Ectodermal cell (in vitro differentiated cells): ENCODE results near the gene PRR33.

Source experiments
- H3K27ac ChIP-seq: 2 replicates; pipeline ENCODE4 v1.7.0; 2013; ENCODE audit warnings: mild to moderate bottlenecking, low read depth, low read length; ENCODE audit not compliant: insufficient read depth, poor library complexity, severe bottlenecking
- H3K27me3 ChIP-seq: 2 replicates; pipeline ENCODE4 v1.7.0; 2013; ENCODE audit warnings: mild to moderate bottlenecking, low read length; ENCODE audit not compliant: insufficient read depth, control insufficient read depth, poor library complexity, severe bottlenecking
- H3K36me3 ChIP-seq: one replicate; pipeline ENCODE4 v1.7.0; 2013; ENCODE audit warnings: low read length; ENCODE audit not compliant: control insufficient read depth, insufficient read depth
- H3K4me1 ChIP-seq: one replicate; pipeline ENCODE4 v1.7.0; 2013; ENCODE audit warnings: low read length; ENCODE audit not compliant: control insufficient read depth, insufficient read depth
- H3K4me3 ChIP-seq: 2 replicates; pipeline ENCODE4 v1.7.0; 2013; ENCODE audit warnings: low read depth, low read length, control low read depth; ENCODE audit not compliant: insufficient read depth
- H3K9me3 ChIP-seq: 2 replicates; pipeline ENCODE4 v1.7.0; 2013; ENCODE audit warnings: mild to moderate bottlenecking, low read length, moderate library complexity; ENCODE audit not compliant: control insufficient read depth
- WGBS, 2 experiments: methylation state at CpG; one replicate each; pipeline ENCODE4 v1.1.7; 2013; ENCODE audit warnings: missing lambda C conversion rate in 2 of 2; 5-methylcytosine and 5-hydroxymethylcytosine counted together

PRR33 gene

GRCh38 chr11:1844221-1845094 is 47.2 kb downstream of the PRR33 start:
- Histone ChIP-seq H3K4me1 (no peaks in the 10 kb centered on the region), H3K9me3 (no peaks in the 10 kb centered on the region), H3K4me3 (no peak overlapping the region), H3K27ac (no peak overlapping the region), H3K27me3 (no peaks in the 10 kb centered on the region), H3K36me3 (no peaks in the 10 kb centered on the region)
- WGBS, 2 experiments, result 88 to 91% methylated on average over 23 of the region's 23 CpGs

DNA sequence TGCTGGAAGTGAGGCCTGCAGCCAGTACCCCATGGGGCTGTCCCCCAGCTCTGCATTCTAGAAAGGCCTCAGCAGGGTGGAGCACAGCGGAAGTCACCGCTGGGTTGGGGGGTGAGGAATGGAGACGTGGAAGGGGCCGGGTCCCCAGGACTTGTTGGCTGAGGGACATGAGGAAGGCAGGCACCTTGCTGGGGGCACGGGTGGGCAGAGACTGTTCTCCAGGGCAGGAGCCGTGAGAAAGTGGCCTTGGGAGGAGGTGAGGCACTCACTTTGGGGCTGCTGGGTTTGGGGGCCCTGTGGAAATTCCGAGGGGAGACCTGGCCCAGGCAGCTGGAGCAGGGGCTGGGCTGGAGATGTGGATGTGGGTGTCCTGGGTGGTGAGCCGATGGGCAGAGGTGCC is 47.9 kb downstream of the PRR33 start:
- Histone ChIP-seq H3K9me3 (no peaks in the 10 kb centered on the region), H3K27me3 (no peaks in the 10 kb centered on the region), H3K4me3 (no peak overlapping the region), H3K36me3 (no peaks in the 10 kb centered on the region), H3K27ac (no peak overlapping the region), H3K4me1 (no peaks in the 10 kb centered on the region)
- 82 to 85% methylated on average over 8 of the region's 8 CpGs for WGBS, 2 experiments

DNA sequence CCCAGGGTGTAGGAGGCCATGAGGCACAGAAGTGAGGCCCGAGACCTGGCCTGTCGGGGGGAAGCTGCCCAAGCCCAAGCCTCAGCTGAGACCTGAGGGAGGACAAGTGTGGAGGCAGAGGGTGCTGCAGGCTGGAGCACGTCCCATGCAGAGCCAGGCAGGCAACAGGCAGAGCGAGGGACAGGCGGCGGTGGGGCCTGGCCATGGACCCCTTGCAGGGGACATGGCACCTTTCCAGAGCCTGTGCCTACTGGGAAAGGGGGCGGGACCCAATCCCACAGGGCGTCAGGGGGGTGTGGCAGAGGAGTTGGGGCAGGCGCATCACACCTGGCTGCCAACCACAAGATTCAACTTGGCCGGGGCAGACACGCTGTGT is 48.6 kb downstream of the PRR33 start:
- H3K27me3 ChIP-seq, result no peaks in the 10 kb centered on the region
- H3K4me1 ChIP-seq, result no peaks in the 10 kb centered on the region
- no peak overlapping the region for H3K27ac ChIP-seq
- H3K36me3 ChIP-seq, result no peaks in the 10 kb centered on the region
- H3K9me3 ChIP-seq, result no peaks in the 10 kb centered on the region
- no peak overlapping the region for H3K4me3 ChIP-seq
- WGBS, 2 experiments, result 84 to 89% methylated on average over 11 of the region's 11 CpGs

DNA sequence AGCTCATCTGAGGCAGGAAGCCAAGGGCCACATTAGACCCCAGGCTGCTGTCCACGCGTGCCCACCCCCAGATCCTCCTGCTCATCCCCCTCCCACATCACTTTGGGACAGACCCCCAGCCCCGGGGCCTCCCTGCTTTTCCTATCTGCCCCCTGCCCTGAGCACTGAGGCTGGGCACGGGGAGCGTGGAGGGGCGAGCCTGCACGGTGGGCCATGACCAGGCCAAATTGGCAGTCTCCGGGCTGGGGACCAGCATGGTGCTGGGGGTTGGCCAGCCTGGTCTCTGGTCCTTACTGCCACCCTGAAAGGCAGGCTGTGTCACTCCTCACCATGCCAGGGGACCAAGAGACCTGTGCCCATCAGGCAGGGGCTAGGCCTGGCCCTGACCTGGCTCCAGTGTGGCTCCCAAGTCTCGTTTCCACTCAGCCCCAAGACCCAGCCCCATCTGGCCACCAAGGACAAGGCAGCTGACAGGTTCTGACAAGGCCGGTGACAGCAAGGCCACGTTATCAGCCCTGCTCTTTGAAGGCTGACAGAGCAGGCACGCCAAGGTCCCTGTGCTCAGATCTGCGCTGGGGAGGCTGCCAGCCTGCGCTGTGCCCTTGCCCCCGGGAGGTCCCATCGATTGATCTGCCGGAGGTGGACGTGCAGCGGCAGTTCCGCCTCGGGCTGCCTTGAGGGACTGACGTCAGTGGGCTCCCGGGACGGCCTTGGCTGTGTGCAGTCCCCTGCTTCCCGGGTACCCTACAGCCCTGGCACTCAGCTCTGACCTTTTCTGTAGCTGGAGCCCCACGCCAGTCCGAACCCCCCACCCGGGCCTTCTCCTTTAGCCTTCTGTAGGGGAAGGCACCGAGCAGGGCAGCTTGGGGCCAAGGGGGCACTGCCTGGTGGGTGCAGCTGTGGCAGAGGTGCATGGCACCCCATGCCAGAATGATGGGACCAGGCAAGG is 49.3 kb downstream of the PRR33 start:
- Histone ChIP-seq H3K4me3 (no peak overlapping the region), H3K9me3 (no peaks in the 10 kb centered on the region), H3K27me3 (no peaks in the 10 kb centered on the region), H3K36me3 (no peaks in the 10 kb centered on the region), H3K27ac (no peak overlapping the region), H3K4me1 (no peaks in the 10 kb centered on the region)
- WGBS, 2 experiments, result 92 to 94% methylated on average over 29 of the region's 29 CpGs

GRCh38 chr11:1841511-1842148 is 50.1 kb downstream of the PRR33 start:
- Histone ChIP-seq H3K27ac (no peak overlapping the region), H3K4me3 (no peak overlapping the region), H3K36me3 (no peaks in the 10 kb centered on the region), H3K27me3 (no peaks in the 10 kb centered on the region), H3K4me1 (no peaks in the 10 kb centered on the region), H3K9me3 (no peaks in the 10 kb centered on the region)
- 93 to 94% methylated on average over 19 of the region's 19 CpGs for WGBS, 2 experiments

DNA sequence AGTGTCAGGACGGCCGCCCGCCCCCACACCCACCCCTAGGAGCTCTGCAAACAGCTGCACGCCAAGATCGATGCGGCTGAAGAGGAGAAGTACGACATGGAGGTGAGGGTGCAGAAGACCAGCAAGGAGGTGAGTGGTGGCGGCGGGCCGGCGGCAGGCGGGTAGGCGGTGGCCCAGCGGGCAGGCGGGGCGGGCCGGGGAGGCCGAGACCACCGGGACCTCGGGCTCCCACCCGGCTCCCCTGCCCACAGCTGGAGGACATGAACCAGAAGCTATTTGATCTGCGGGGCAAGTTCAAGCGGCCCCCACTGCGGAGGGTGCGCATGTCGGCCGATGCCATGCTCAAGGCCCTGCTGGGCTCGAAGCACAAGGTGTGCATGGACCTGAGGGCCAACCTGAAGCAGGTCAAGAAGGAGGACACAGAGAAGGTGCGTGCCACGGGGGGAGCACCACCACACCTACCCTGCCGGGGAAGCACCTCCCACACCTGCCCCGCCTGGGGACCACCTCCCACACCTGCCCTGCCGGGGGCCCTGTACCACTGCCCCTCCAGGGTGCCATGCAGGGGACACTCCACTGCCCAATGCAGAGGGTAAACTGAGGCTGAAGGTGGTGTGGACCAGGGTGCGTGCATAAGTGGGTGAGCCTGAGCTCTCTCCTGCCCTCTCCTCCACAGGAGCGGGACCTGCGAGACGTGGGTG is 50.8 kb downstream of the PRR33 start:
- no peaks in the 10 kb centered on the region for H3K9me3 ChIP-seq
- H3K4me1 ChIP-seq, result no peaks in the 10 kb centered on the region
- no peaks in the 10 kb centered on the region for H3K36me3 ChIP-seq
- WGBS, 2 experiments, result 93% methylated on average over 37 of the region's 37 CpGs
- no peaks in the 10 kb centered on the region for H3K27me3 ChIP-seq
- no peak overlapping the region for H3K27ac ChIP-seq
- H3K4me3 ChIP-seq, result no peak overlapping the region

DNA sequence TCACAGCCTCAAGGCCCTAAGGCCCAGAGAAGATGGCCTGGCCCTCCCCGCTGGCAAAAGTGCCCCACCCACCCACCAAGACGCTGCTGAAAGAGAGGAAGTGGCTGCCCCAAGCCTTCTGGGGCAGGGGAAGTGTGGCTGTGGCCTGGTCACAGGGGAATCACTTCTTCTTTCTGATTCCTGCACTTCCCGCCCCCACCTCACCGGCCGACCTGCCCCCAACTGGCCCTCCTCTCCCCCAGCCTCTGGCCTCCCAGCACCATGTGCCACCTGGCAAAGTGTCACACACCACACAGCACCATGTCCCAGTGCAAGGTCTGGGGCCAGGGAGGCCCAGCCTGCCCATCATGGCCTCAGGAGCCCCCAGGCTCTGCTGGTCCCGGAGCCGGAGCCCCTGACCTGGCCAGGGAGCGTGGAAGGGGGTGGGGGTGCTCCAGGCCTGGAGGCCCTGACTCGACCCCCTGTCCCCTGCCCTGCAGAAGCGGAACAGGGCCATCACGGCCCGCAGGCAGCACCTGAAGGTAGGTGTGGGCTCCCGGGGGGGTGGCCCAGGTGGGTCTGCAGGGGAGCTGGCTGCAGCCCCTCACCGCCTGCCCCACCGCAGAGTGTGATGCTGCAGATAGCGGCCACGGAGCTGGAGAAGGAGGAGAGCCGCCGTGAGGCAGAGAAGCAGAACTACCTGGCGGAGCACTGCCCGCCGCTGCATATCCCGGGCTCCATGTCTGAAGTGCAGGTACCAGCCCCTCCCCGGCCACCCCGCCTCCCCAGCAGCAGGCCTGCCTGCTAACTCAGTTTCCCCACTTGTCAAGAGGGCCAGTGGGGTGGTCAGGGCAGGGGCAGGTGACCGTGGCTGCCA is 51.5 kb downstream of the PRR33 start:
- Histone ChIP-seq H3K36me3 (no peaks in the 10 kb centered on the region), H3K9me3 (no peaks in the 10 kb centered on the region), H3K27ac (no peak overlapping the region), H3K4me1 (no peaks in the 10 kb centered on the region), H3K27me3 (no peaks in the 10 kb centered on the region), H3K4me3 (no peak overlapping the region)
- WGBS, 2 experiments, result 90 to 93% methylated on average over 26 of the region's 26 CpGs

DNA sequence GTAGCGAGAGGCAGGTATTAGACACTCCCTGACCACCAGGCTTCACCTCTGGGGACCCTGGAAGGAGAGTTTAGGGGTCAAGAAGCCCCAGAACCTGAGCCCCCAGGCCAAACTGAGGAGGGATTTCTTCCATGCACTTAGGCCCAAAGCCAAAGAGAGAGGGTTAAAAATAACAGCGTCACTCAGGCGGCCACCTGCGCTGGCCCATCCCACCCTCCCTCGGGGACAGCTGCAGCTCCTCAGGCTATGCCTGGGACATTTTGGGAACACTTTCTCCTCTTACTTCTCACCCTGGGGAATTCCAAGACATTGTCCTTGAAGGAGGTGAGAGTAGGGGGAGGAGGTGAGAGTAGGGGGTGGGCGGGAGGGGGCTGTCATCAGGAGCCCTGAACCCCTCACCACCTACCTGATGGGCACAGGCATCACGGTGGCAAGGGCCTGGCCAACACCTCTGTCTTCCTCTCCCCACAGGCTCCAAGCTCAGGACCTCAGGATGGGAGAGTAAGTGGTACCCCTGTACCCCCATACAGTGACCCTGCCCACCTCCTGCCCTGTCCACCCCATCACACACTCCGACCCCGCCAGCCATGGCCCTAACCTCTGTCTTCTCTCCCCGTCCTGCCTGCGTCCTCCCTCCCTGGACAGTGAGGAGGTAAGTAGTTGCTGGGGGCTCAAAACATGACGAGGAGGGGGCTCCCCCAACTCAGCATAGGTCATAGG is 52.3 kb downstream of the PRR33 start:
- Histone ChIP-seq H3K27me3 (no peaks in the 10 kb centered on the region), H3K9me3 (no peaks in the 10 kb centered on the region), H3K27ac (no peak overlapping the region), H3K4me1 (no peaks in the 10 kb centered on the region), H3K4me3 (no peak overlapping the region), H3K36me3 (no peaks in the 10 kb centered on the region)
- WGBS, 2 experiments, result 86 to 91% methylated on average over 11 to 12 of the region's 12 CpGs
